Activated naive CD4-positive, alpha-beta T cell treated with anti-CD3 and anti-CD28 coated beads, Interleukin-2, amount 50 U/mL, for 24 hours (primary cell): ENCODE measurements around the gene CATSPERB.
"Not testable (repeated sequence)": the region's sequence is repeated elsewhere in the genome, so short reads cannot be mapped to it uniquely, and the experiment has no call there.

Source experiments
- H3K27ac Mint-ChIP-seq: one replicate; pipeline ENCODE4 v1.8.0; 2021; ENCODE audit warnings: mild to moderate bottlenecking, mixed read lengths
- H3K27me3 Mint-ChIP-seq: one replicate; pipeline ENCODE4 v1.8.0; 2021; ENCODE audit warnings: mixed read lengths
- H3K36me3 Mint-ChIP-seq: one replicate; pipeline ENCODE4 v1.8.0; 2021; ENCODE audit warnings: mixed read lengths
- H3K4me1 Mint-ChIP-seq: one replicate; pipeline ENCODE4 v1.8.0; 2021; ENCODE audit warnings: mixed read lengths
- H3K4me3 Mint-ChIP-seq: one replicate; pipeline ENCODE4 v1.8.0; 2021; ENCODE audit warnings: mild to moderate bottlenecking, mixed read lengths
- H3K9me3 Mint-ChIP-seq: one replicate; pipeline ENCODE4 v1.8.0; 2021; ENCODE audit warnings: mixed read lengths

Gene CATSPERB

DNA sequence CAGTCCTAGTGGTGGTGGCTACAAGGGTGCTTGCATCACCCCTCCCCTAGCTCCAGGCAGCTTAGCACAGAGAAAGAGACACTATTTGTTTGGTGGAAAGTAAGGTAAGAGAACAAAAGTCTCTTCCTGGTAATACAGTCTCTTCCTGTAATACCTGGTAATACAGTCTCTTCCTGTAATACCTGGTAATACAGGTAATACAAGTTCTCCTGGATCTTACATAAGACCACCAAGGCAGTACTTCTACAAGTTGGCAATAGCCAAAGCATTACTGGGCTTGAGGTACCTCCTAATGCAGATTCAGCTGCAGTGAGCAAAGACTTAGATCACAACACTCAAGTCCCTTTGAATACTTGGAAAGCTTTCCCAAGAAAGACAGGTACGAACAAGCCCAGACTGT lies 77.0 kb downstream of the CATSPERB start:
- no peak overlapping the region for H3K27ac Mint-ChIP-seq
- peaks cover 8% of the 10 kb centered on the region for H3K9me3 Mint-ChIP-seq
- no peaks in the 10 kb centered on the region for H3K27me3 Mint-ChIP-seq
- H3K36me3 Mint-ChIP-seq, result peaks cover 6% of the 10 kb centered on the region
- H3K4me3 Mint-ChIP-seq, result no peak overlapping the region
- peaks cover 8% of the 10 kb centered on the region for H3K4me1 Mint-ChIP-seq

DNA sequence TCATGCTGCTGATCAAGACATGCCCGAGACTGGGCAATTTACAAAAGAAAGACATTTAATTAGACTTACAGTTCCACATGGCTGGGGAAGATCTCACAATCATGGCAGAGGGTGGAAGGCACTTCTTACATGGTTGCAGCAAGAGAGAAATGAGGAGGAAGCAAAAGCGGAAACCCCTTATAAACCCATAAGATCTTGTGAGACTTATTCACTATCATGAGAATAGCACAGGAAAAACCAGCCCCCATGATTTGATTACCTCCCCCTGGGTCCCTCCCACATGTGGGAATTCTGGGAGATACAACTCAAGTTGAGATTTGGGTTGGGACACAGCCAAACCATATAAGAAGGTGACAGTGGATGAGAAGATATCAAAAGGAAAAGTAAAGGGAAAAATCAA lies 78.4 kb downstream of the CATSPERB start:
- H3K4me3 Mint-ChIP-seq, result no peak overlapping the region
- H3K9me3 Mint-ChIP-seq, result peaks cover 8% of the 10 kb centered on the region
- H3K36me3 Mint-ChIP-seq, result peaks cover 6% of the 10 kb centered on the region
- no peak overlapping the region for H3K27ac Mint-ChIP-seq
- H3K27me3 Mint-ChIP-seq, result no peaks in the 10 kb centered on the region
- H3K4me1 Mint-ChIP-seq, result peaks cover 8% of the 10 kb centered on the region

DNA sequence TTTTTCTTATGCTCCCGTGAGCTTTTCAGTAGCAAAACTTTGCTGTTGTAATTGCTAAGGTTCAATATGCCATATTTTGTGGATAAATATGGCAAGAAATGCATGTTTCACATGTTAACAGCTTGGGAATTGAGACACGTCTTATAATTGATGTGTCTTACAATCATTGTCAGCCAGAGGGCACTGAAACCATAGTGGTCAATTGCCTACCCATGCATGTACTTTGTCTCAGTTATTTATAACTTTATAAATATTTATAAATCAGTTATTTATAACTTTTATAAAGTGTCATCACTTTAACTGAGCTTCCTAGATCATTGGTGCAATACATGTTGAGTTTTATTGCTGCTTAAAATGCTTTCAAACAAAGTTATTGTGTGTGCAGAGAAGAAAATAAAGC lies 82.0 kb downstream of the CATSPERB start:
- Mint-ChIP-seq H3K27ac (no peak overlapping the region), H3K36me3 (peaks cover 5% of the 10 kb centered on the region), H3K4me3 (no peak overlapping the region), H3K9me3 (peaks cover 7% of the 10 kb centered on the region), H3K27me3 (peaks cover 1% of the 10 kb centered on the region), H3K4me1 (peaks cover 4% of the 10 kb centered on the region)

DNA sequence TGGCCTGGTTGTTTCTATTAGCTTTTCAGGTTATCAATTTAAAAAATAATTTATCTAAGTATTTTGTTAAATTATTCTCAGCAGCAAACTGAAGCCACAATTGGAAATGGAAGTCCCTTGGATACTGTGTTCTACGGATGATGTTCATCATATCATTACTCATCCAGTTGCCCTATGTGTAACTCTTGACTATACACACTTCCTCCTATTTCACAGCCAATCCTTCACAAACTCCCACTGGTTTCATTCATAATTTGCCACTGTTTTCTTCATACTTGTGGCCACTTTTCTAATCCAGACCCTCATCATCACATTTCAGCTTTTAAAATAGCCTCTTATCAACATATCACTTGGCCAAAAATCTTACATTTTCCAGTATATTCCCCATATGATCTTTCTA lies 84.0 kb downstream of the CATSPERB start:
- H3K4me3 Mint-ChIP-seq, result no peak overlapping the region
- H3K36me3 Mint-ChIP-seq, result peaks cover 5% of the 10 kb centered on the region
- H3K27ac Mint-ChIP-seq, result no peak overlapping the region
- H3K9me3 Mint-ChIP-seq, result peaks cover 7% of the 10 kb centered on the region
- H3K4me1 Mint-ChIP-seq, result no peaks in the 10 kb centered on the region
- H3K27me3 Mint-ChIP-seq, result peaks cover 1% of the 10 kb centered on the region

DNA sequence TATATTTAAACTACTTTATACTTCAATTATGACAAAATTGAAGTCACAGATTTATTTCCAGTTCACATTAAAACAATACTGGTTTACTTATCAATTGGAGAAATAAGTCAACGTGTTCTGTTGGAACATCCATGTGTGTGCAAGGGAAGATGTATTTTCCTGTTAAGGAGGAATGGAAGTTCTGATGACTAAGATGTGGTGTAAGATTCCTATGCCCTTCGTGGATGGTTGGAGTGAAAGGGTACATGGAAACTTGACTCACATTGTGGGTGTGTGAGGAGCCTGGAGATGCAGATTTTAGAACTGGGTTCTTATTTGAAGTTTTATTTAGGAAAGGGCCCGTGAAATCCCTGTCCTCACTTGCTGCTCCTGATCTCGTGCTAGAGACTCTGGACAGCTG lies 95.3 kb downstream of the CATSPERB start:
- no peaks in the 10 kb centered on the region for H3K9me3 Mint-ChIP-seq
- no peak overlapping the region for H3K27ac Mint-ChIP-seq
- H3K36me3 Mint-ChIP-seq, result no peaks in the 10 kb centered on the region
- no peaks in the 10 kb centered on the region for H3K27me3 Mint-ChIP-seq
- no peaks in the 10 kb centered on the region for H3K4me1 Mint-ChIP-seq
- no peak overlapping the region for H3K4me3 Mint-ChIP-seq

DNA sequence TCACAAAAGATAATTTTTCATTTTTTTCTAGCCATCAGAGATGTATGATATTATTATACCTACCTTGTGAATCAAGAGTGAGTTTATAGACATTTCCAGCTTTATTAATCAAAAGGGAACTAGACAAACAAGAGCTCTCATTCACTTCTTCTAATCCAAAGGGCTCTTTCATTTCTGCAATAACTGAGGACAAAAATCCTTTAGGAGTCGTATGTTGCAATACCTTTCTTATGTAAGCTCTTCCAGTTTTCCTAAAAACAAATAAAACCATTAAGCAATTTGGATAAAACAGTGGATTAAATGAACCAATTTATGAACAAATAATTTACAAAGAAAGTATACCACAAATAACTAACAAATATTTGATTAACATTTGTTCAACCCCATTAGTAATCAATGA lies 107.1 kb downstream of the CATSPERB start:
- H3K4me3 Mint-ChIP-seq, result no peak overlapping the region

DNA sequence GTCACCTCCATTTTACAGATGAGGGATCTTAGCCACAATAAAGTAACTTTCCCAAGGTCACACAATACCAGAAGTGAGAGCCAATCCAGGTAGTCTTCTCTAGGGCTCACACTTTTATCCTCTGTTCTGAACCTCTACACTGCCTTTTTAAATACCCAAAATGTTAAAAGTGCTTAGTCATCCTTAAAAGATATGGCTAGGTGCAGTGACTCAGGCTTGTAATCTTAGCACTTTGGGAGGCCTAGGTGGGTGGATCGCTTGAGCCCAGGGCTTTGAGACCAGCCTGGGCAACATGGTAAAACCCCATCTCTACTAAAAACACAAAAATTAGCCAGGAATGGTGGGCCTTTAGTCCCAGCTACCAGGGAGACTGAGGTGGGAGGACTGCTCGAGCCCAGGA lies 117.7 kb downstream of the CATSPERB start:
- H3K4me3 Mint-ChIP-seq, result no peak overlapping the region
- no peaks in the 10 kb centered on the region for H3K27me3 Mint-ChIP-seq
- H3K9me3 Mint-ChIP-seq, result no peaks in the 10 kb centered on the region

More for the DNA sequence above, 107.1 kb downstream of the CATSPERB start:
- H3K36me3 Mint-ChIP-seq, result peaks cover 3% of the 10 kb centered on the region
- no peaks in the 10 kb centered on the region for H3K4me1 Mint-ChIP-seq
- no peak overlapping the region for H3K27ac Mint-ChIP-seq
- no peaks in the 10 kb centered on the region for H3K9me3 Mint-ChIP-seq
- no peaks in the 10 kb centered on the region for H3K27me3 Mint-ChIP-seq

DNA sequence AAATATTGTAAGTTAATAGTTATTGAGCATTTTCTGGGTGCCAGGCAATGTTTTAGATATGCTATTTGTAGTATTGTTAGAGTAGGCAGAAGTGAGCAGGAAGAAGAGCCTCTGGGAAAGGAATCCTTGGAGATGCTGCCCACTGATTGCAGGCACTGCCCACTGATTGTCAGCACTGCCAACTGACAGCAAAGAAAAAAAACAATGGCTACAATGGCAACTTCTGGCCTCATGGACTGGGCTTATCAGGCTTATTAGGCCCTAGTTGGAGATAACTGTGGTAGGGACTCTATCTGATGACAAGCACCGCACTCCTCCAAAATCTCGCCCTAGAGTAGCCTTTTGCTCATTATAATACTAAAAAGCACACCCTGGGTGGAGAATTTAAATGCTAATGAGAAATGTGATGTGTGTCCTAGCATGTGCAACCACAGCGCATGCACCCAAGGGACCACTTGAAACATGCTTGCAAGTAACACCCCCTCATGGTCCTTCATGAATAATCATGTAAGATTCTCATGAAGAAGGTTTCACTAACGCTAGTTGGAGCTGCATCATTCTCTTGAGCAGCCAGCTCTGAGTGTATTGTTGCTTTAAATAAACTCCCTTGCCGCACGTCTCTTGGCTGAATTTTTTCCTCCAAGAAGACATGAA lies 118.3 kb downstream of the CATSPERB start:
- Mint-ChIP-seq H3K4me3 (no peak overlapping the region), H3K9me3 (no peaks in the 10 kb centered on the region), H3K27ac (peak overlapping the region; percentile 41), H3K27me3 (no peaks in the 10 kb centered on the region), H3K36me3 (no peaks in the 10 kb centered on the region), H3K4me1 (no peaks in the 10 kb centered on the region)

More for the DNA sequence above, 117.7 kb downstream of the CATSPERB start:
- H3K36me3 Mint-ChIP-seq, result no peaks in the 10 kb centered on the region
- H3K4me1 Mint-ChIP-seq, result no peaks in the 10 kb centered on the region
- no peak overlapping the region for H3K27ac Mint-ChIP-seq

DNA sequence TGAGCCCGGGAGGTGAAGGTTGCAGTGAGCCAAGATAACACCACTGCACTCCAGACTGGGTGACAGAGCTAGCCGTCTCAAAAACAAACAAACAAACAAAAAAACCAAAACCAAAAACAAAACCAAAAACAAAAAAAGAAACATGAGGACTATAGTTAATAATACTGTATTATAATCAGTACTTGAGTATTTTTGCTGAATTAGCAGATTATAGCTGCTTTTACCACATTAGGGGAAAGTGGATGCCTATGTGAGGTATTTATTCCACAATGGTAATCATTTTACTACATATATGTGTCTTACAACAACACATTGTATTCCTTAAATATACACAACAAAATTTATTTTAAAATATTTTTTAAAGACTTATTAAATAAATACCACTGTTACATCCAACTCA lies 120.4 kb downstream of the CATSPERB start:
- Mint-ChIP-seq H3K27me3 (no peaks in the 10 kb centered on the region), H3K4me1 (no peaks in the 10 kb centered on the region), H3K27ac (no peak overlapping the region), H3K4me3 (no peak overlapping the region), H3K36me3 (peaks cover 1% of the 10 kb centered on the region), H3K9me3 (no peaks in the 10 kb centered on the region)

DNA sequence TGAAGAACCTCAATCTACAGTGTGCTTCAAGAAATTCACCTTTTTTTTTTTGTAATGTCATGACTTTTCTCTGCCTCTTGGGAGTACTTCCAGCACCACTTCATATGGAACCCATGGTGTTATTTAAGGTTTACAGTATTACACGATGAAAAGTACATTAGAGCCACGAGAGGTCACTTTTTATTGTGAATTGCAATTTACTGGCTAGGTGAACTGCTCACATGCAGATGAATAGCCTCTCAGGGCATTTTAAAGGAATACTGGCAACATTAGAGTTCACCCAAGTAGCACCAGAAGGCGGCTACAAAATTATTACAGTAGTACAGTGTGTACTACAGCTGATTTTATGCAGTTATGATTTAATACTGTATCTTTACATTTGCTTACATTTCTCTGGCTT lies 122.7 kb downstream of the CATSPERB start:
- no peak overlapping the region for H3K27ac Mint-ChIP-seq
- H3K4me3 Mint-ChIP-seq, result no peak overlapping the region
- peaks cover 1% of the 10 kb centered on the region for H3K36me3 Mint-ChIP-seq
- no peaks in the 10 kb centered on the region for H3K27me3 Mint-ChIP-seq
- no peaks in the 10 kb centered on the region for H3K9me3 Mint-ChIP-seq
- H3K4me1 Mint-ChIP-seq, result no peaks in the 10 kb centered on the region

DNA sequence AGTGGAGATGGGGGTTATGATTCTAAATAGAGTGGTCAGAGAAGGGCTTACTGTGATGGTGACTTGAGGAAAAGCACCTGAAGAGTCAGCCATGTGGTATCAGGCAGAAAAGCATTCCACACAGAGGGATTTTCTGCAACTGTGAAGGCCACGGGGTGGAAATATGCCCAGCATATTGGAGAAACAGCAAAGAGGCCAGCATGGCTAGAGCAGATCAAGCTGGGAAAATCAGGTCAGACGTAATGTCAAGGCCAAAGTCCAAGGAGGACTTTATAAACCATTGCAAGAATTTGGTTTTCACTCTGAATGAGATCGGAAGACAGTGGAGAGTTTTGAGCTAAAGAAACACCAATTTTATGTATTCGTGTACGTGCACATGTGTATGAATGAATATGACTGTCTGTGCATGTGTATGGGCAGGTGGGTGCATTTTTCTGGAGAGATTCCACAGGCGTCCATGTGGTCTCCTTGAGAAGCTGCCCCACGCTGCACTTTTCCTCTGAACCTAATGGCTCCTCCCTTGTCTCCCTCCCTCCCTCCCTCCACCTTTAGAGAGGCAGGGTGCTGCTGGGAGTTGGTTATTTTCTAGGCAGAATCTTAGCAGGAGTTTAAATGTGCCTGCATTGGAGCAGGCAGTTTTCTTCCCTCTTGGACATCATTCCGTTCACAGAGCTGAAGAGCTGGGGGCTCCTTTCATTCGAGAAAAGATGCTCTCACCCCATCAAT lies 124.4 kb downstream of the CATSPERB start:
- H3K4me1 Mint-ChIP-seq, result no peaks in the 10 kb centered on the region
- peaks cover 1% of the 10 kb centered on the region for H3K36me3 Mint-ChIP-seq
- H3K4me3 Mint-ChIP-seq, result no peak overlapping the region
- no peaks in the 10 kb centered on the region for H3K9me3 Mint-ChIP-seq
- no peak overlapping the region for H3K27ac Mint-ChIP-seq
- no peaks in the 10 kb centered on the region for H3K27me3 Mint-ChIP-seq

DNA sequence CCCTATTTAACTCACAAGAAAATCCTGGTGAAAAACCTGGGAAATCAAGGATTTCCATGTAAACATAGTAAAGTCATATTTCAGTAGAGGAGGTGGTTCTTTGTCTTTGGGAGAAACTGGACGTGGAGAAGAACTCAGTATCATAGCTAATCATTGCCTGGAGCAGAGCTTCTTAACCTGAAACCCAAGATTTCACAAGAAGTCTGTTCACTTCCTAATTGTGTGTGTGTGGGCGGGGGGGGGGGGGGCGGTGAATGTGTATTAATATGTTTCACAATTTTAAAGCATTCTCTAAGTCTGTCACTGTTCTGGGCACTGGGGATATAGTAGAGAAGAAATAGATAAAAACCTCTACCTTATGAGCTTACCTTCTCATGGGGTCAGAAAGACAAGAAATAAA lies 125.0 kb downstream of the CATSPERB start:
- no peaks in the 10 kb centered on the region for H3K9me3 Mint-ChIP-seq
- peaks cover 1% of the 10 kb centered on the region for H3K36me3 Mint-ChIP-seq
- no peak overlapping the region for H3K4me3 Mint-ChIP-seq
- H3K27me3 Mint-ChIP-seq, result no peaks in the 10 kb centered on the region
- H3K27ac Mint-ChIP-seq, result no peak overlapping the region
- H3K4me1 Mint-ChIP-seq, result no peaks in the 10 kb centered on the region

DNA sequence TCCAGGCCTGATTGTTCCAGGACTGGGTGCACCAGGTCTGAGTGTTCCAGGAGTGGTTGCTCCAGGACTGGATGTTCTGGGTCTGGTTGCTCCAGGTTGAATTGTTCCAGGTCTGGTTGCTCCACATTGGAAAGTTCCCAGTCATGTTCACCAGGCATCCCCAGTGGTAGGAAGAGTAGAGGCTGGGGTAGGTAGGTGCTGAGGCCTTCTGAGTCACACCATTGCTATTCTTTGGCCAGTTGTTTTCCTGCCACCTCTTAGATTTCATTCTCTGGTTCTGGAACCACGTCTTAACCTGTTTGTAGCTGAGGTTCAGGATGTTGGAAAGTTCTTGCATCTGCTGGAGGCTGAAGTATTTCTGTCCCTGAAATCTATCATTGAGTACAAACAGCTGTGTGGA lies 127.3 kb downstream of the CATSPERB start:
- H3K36me3 Mint-ChIP-seq, H3K27me3 Mint-ChIP-seq, H3K27ac Mint-ChIP-seq, H3K4me1 Mint-ChIP-seq, H3K9me3 Mint-ChIP-seq, H3K4me3 Mint-ChIP-seq: not testable (repeated sequence)

DNA sequence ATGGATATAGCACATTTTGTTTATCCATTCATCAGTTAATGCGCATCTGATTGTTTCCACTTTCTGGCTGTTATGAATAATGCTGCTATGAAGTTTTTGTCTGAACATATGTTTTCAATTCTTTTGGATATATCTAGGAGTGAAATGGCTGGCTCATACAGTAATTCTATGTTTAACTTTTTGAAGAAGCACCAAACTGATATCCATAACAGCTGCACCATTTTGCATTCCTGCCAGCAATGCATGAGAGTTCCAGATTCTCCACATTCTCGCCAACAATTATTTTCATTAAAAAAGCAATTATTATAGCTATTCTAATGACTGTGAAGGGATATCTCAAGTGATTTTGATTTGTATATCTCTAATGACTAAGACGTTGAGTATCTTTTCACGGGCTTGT lies 131.9 kb downstream of the CATSPERB start:
- Mint-ChIP-seq H3K36me3 (no peaks in the 10 kb centered on the region), H3K9me3 (no peaks in the 10 kb centered on the region), H3K4me3 (no peak overlapping the region), H3K27me3 (no peaks in the 10 kb centered on the region), H3K4me1 (no peaks in the 10 kb centered on the region), H3K27ac (no peak overlapping the region)

DNA sequence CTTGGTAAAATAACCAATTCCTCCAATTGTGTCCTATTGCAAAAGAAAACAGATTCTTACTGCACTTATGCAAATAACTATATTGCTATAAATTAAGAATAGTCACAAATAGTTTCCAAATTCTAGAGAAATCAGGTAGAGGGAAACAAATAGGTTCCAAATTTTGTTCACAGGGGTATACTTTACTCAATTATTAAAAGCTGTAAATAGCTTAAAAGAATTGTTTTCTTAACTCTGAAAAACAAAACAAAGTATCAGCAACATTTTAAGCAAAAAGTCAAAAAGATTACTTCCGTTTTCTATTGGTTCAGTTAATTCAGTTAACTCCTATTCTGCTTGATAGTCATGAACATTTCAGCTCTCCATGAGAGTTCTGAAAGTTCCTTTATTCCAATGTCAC lies 136.2 kb downstream of the CATSPERB start:
- Mint-ChIP-seq H3K36me3 (peaks cover 1% of the 10 kb centered on the region), H3K27ac (no peak overlapping the region), H3K4me3 (no peak overlapping the region), H3K9me3 (peaks cover 4% of the 10 kb centered on the region), H3K27me3 (no peaks in the 10 kb centered on the region), H3K4me1 (no peaks in the 10 kb centered on the region)

DNA sequence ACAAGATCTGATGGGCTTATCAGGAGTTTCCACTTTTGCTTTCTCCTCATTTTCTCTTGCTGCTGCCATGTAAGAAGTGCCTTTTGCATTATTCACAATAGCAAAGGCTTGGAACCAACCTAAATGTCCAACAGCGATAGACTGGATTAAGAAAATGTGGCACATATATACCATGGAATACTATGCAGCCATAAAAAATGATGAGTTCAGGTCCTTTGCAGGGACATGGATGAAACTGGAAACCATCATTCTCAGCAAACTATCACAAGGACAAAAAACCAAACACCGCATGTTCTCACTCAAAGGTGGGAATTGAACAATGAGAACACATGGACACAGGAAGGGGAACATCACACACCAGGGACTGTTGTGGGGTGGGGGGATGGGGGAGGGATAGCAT lies 137.9 kb downstream of the CATSPERB start:
- H3K9me3 Mint-ChIP-seq, H3K36me3 Mint-ChIP-seq, H3K4me3 Mint-ChIP-seq, H3K27me3 Mint-ChIP-seq, H3K27ac Mint-ChIP-seq, H3K4me1 Mint-ChIP-seq: not testable (repeated sequence)

DNA sequence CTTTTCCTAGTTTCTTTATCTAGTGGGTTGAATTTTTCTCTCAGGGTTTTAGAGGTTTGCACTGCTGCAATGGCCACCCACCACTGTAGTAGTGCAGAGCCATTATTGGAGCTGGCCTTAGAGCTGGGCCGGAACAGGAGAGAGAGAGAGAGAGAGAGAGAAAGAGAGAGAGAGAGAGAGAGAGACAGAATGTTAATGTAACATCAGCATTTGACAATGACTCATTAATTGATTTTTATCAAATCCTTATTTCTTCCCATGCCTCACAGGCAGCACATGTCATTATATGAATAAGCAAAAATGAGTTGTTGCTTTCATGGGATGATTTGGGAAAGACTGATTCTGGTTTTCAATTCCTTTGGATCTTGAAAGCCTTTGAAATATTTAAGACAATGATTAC lies 145.5 kb downstream of the CATSPERB start:
- Mint-ChIP-seq H3K27me3 (no peaks in the 10 kb centered on the region), H3K36me3 (peaks cover 14% of the 10 kb centered on the region)

More for the DNA sequence above, 145.5 kb downstream of the CATSPERB start:
- Mint-ChIP-seq H3K27ac (no peak overlapping the region), H3K9me3 (peaks cover 18% of the 10 kb centered on the region), H3K4me3 (no peak overlapping the region), H3K4me1 (no peaks in the 10 kb centered on the region)
